ENCODE results near the gene IL27RA. TPM values are rescaled to one million over a fixed set of nuclear protein-coding genes. Genes with fewer than 3 reads are reported as not detected.

Gene IL27RA
- total RNA-seq, 2 donors from 2014 or later = 3.5 to 3.7 TPM

GRCh38 chr19:13984875-13985741, 46.5 kb upstream of the IL27RA start:
- no peak overlapping the region for H3K4me3 ChIP-seq
- H3K27ac ChIP-seq = no peak overlapping the region
- DNase-seq (ENCODE audit: low spot score) = no peak

GRCh38 chr19:13985771-13986347, 45.7 kb upstream of the IL27RA start:
- peak overlapping the region; percentile 84 to 89 for H3K27ac ChIP-seq
- DNase-seq (ENCODE audit: low spot score) = no peak
- no peaks in the 10 kb centered on the region for H3K27me3 ChIP-seq
- H3K9me3 ChIP-seq = no peaks in the 10 kb centered on the region
- TF ChIP-seq CTCF (IDR thresholded peaks at IDR 0.05) = no peak
- H3K36me3 ChIP-seq = no peaks in the 10 kb centered on the region
- H3K4me3 ChIP-seq = peak overlapping the region in 1 of 2 donors; percentile 3
- peaks cover 0 to 43% of the 10 kb centered on the region in 2 donors for H3K4me1 ChIP-seq

More at GRCh38 chr19:13984875-13985741, 46.5 kb upstream of the IL27RA start:
- Histone ChIP-seq H3K27me3 (no peaks in the 10 kb centered on the region), H3K9me3 (no peaks in the 10 kb centered on the region), H3K4me1 (peaks cover 0 to 43% of the 10 kb centered on the region in 2 donors), H3K36me3 (no peaks in the 10 kb centered on the region)
- TF ChIP-seq CTCF (IDR thresholded peaks at IDR 0.05) = no peak

- Histone ChIP-seq H3K27ac (peak overlapping the region; percentile 84 to 89), H3K4me3 (peak overlapping the region in 1 of 2 donors; percentile 3), H3K27me3 (no peaks in the 10 kb centered on the region), H3K36me3 (no peaks in the 10 kb centered on the region), H3K9me3 (no peaks in the 10 kb centered on the region), H3K4me1 (peaks cover 0 to 43% of the 10 kb centered on the region in 2 donors)
- no peak for TF ChIP-seq CTCF (IDR thresholded peaks at IDR 0.05)
- peak; percentile 90 for DNase-seq (ENCODE audit: low spot score)
Observed at GRCh38 chr19:13986348-13986904, 45.1 kb upstream of the IL27RA start.

GRCh38 chr19:13987101-13987890, 44.3 kb upstream of the IL27RA start:
- peaks cover 0 to 43% of the 10 kb centered on the region in 2 donors for H3K4me1 ChIP-seq
- DNase-seq (ENCODE audit: low spot score) = no peak
- no peaks in the 10 kb centered on the region for H3K27me3 ChIP-seq
- H3K36me3 ChIP-seq = peaks cover 2% of the 10 kb centered on the region
- H3K9me3 ChIP-seq = no peaks in the 10 kb centered on the region
- H3K4me3 ChIP-seq = peak overlapping the region in 1 of 2 donors; percentile 3
- H3K27ac ChIP-seq = peak overlapping the region; percentile 84 to 89
- no peak for TF ChIP-seq CTCF (IDR thresholded peaks at IDR 0.05)

- H3K9me3 ChIP-seq = no peaks in the 10 kb centered on the region
- H3K4me3 ChIP-seq = no peak overlapping the region
- H3K27ac ChIP-seq = no peak overlapping the region
- H3K4me1 ChIP-seq = peaks cover 0 to 35% of the 10 kb centered on the region in 2 donors
- TF ChIP-seq CTCF (IDR thresholded peaks at IDR 0.05) = no peak
- peaks cover 10% of the 10 kb centered on the region for H3K36me3 ChIP-seq
- H3K27me3 ChIP-seq = no peaks in the 10 kb centered on the region
- no peak for DNase-seq (ENCODE audit: low spot score)
Observed at GRCh38 chr19:13989487-13989886, 42.1 kb upstream of the IL27RA start.

All from right atrium auricular region (tissue), 2 donors.